ENCODE measurements around the gene TRABD2B. TPM values are rescaled to one million over a fixed set of nuclear protein-coding genes. Genes with fewer than 3 reads are reported as not detected.

TRABD2B gene
- total and polyA plus RNA-seq, 2 experiments from 2014 or later = 1.6 to 2.0 TPM

DNA sequence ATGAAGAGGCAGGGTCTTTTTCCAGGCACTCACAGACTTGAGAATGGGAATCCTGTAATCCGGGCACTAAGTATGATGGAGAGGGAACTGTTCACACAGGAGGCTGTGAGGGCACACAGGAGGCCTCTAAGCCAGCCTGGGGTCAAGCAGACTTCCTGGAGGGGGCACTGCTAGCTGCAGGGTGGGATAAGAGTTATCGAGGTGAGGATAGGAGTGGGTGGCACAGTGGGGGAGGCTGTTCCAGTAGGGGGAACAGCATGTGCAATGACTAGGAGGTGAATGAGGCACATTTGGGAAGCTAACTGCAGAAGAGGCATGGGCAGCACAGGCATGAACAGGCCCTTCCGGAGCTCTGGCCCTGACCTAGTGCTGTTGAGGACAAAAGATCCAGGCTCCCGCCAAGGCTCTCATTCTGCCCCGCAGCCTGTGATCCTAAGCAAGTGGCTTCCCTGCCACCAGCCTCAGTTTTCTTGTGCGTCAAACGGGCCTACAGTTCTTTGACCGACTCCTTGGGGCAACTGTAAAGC is 216.7 kb downstream of the TRABD2B start:
- no peak overlapping the region for H3K27ac Mint-ChIP-seq
- no peaks in the 10 kb centered on the region for H3K79me2 ChIP-seq (replicated peaks; ENCODE audit: insufficient read depth)
- H3K4me2 ChIP-seq = no peak overlapping the region
- H3K27me3 Mint-ChIP-seq (ENCODE audit: insufficient read depth, low read depth, poor library complexity) = peaks cover 5% of the 10 kb centered on the region
- ATAC-seq = no peak
- no peaks in the 10 kb centered on the region; the same call in 1 of the 2 replicates for H3K4me1 ChIP-seq (ENCODE audit: insufficient read depth)
- no peak overlapping the region for H3K4me3 ChIP-seq
- H3K36me3 Mint-ChIP-seq (ENCODE audit: low read depth) = no peaks in the 10 kb centered on the region
- H3F3A ChIP-seq (replicated peaks; ENCODE audit: low read depth) = no peaks in the 10 kb centered on the region
- TF ChIP-seq POLR2AphosphoS5 (IDR thresholded peaks at IDR 0.05; ENCODE audit: low read depth) (no peak), JUNB (IDR thresholded peaks at IDR 0.05; ENCODE audit: unreplicated experiment) (no peak)
- TF ChIP-seq, protein P1, sequence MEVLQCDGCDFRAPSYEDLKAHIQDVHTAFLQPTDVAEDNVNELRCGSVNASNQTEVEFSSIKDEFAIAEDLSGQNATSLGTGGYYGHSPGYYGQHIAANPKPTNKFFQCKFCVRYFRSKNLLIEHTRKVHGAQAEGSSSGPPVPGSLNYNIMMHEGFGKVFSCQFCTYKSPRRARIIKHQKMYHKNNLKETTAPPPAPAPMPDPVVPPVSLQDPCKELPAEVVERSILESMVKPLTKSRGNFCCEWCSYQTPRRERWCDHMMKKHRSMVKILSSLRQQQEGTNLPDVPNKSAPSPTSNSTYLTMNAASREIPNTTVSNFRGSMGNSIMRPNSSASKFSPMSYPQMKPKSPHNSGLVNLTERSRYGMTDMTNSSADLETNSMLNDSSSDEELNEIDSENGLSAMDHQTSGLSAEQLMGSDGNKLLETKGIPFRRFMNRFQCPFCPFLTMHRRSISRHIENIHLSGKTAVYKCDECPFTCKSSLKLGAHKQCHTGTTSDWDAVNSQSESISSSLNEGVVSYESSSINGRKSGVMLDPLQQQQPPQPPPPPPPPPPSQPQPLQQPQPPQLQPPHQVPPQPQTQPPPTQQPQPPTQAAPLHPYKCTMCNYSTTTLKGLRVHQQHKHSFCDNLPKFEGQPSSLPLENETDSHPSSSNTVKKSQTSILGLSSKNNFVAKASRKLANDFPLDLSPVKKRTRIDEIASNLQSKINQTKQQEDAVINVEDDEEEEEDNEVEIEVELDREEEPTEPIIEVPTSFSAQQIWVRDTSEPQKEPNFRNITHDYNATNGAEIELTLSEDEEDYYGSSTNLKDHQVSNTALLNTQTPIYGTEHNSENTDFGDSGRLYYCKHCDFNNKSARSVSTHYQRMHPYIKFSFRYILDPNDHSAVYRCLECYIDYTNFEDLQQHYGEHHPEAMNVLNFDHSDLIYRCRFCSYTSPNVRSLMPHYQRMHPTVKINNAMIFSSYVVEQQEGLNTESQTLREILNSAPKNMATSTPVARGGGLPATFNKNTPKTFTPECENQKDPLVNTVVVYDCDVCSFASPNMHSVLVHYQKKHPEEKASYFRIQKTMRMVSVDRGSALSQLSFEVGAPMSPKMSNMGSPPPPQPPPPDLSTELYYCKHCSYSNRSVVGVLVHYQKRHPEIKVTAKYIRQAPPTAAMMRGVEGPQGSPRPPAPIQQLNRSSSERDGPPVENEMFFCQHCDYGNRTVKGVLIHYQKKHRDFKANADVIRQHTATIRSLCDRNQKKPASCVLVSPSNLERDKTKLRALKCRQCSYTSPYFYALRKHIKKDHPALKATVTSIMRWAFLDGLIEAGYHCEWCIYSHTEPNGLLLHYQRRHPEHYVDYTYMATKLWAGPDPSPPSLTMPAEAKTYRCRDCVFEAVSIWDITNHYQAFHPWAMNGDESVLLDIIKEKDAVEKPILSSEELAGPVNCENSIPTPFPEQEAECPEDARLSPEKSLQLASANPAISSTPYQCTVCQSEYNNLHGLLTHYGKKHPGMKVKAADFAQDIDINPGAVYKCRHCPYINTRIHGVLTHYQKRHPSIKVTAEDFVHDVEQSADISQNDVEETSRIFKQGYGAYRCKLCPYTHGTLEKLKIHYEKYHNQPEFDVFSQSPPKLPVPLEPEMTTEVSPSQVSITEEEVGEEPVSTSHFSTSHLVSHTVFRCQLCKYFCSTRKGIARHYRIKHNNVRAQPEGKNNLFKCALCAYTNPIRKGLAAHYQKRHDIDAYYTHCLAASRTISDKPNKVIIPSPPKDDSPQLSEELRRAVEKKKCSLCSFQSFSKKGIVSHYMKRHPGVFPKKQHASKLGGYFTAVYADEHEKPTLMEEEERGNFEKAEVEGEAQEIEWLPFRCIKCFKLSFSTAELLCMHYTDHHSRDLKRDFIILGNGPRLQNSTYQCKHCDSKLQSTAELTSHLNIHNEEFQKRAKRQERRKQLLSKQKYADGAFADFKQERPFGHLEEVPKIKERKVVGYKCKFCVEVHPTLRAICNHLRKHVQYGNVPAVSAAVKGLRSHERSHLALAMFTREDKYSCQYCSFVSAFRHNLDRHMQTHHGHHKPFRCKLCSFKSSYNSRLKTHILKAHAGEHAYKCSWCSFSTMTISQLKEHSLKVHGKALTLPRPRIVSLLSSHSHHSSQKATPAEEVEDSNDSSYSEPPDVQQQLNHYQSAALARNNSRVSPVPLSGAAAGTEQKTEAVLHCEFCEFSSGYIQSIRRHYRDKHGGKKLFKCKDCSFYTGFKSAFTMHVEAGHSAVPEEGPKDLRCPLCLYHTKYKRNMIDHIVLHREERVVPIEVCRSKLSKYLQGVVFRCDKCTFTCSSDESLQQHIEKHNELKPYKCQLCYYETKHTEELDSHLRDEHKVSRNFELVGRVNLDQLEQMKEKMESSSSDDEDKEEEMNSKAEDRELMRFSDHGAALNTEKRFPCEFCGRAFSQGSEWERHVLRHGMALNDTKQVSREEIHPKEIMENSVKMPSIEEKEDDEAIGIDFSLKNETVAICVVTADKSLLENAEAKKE (CRISPR knock-in tag; IDR thresholded peaks at IDR 0.05) = no peak
- TF ChIP-seq, protein P2, sequence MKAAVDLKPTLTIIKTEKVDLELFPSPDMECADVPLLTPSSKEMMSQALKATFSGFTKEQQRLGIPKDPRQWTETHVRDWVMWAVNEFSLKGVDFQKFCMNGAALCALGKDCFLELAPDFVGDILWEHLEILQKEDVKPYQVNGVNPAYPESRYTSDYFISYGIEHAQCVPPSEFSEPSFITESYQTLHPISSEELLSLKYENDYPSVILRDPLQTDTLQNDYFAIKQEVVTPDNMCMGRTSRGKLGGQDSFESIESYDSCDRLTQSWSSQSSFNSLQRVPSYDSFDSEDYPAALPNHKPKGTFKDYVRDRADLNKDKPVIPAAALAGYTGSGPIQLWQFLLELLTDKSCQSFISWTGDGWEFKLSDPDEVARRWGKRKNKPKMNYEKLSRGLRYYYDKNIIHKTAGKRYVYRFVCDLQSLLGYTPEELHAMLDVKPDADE (IDR thresholded peaks at IDR 0.05) = no peak
- TF ChIP-seq, protein P3, sequence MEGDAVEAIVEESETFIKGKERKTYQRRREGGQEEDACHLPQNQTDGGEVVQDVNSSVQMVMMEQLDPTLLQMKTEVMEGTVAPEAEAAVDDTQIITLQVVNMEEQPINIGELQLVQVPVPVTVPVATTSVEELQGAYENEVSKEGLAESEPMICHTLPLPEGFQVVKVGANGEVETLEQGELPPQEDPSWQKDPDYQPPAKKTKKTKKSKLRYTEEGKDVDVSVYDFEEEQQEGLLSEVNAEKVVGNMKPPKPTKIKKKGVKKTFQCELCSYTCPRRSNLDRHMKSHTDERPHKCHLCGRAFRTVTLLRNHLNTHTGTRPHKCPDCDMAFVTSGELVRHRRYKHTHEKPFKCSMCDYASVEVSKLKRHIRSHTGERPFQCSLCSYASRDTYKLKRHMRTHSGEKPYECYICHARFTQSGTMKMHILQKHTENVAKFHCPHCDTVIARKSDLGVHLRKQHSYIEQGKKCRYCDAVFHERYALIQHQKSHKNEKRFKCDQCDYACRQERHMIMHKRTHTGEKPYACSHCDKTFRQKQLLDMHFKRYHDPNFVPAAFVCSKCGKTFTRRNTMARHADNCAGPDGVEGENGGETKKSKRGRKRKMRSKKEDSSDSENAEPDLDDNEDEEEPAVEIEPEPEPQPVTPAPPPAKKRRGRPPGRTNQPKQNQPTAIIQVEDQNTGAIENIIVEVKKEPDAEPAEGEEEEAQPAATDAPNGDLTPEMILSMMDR (conservative IDR thresholded peaks at IDR 0.05; ENCODE audit: low read depth in 2 of 2) = peak in 1 of 2 experiments; percentile 47; a peak in 2 of 4 replicates
- H3K27ac ChIP-seq (ENCODE audit: low read depth) = no peak overlapping the region
- no peaks in the 10 kb centered on the region for H4K20me1 ChIP-seq (replicated peaks; ENCODE audit: insufficient read depth)
- H3K9me3 Mint-ChIP-seq = no peaks in the 10 kb centered on the region
- no peak for DNase-seq (ENCODE audit: low spot score)
- H2AFZ ChIP-seq = no peak overlapping the region
- H3K36me3 ChIP-seq (ENCODE audit: insufficient read depth) = no peaks in the 10 kb centered on the region
- no peaks in the 10 kb centered on the region for H3K27me3 ChIP-seq (ENCODE audit: insufficient read depth)
- no peak overlapping the region for H3K4me3 Mint-ChIP-seq
- H3K9me2 ChIP-seq (ENCODE audit: insufficient read depth) = no peaks in the 10 kb centered on the region
- H3K4me1 Mint-ChIP-seq = peaks cover 25% of the 10 kb centered on the region
